Stimulated activated CD4-positive, alpha-beta T cell treated with anti-CD3 and anti-CD28 coated beads, Interleukin-15, amount 100 ng/mL, for 1 hour (primary cell): ENCODE measurements around the gene RTP2.
"Not testable (repeated sequence)": the region's sequence is repeated elsewhere in the genome, so short reads cannot be mapped to it uniquely, and the experiment has no call there.

ENCODE experiments used
- DNase-seq, 2 donors: peaks; one replicate each; pipeline ENCODE4 v3.0.0-alpha.2; 2020; ENCODE audit warnings: low read depth in 1 of 2, low spot score in 1 of 2

The RTP2 gene

GRCh38 chr3:187714404-187714979, 12.1 kb upstream of the RTP2 start:
- DNase-seq, result peak; percentile 32 to 42

- no peak for DNase-seq
Observed at GRCh38 chr3:187713504-187713903, 11.1 kb upstream of the RTP2 start.

- no peak for DNase-seq
Observed at GRCh38 chr3:187709155-187709554, 6.8 kb upstream of the RTP2 start.

GRCh38 chr3:187708696-187709095, 6.3 kb upstream of the RTP2 start:
- no peak for DNase-seq

GRCh38 chr3:187706971-187707370, 4.6 kb upstream of the RTP2 start:
- DNase-seq, result no peak

- no peak for DNase-seq
Observed at GRCh38 chr3:187705164-187705563, 2.8 kb upstream of the RTP2 start.

GRCh38 chr3:187700249-187700648, 2.1 kb downstream of the RTP2 start:
- DNase-seq, result no peak

- DNase-seq, result no peak
Observed at GRCh38 chr3:187698499-187699399, 3.6 kb downstream of the RTP2 start.

GRCh38 chr3:187696021-187696420, 6.3 kb downstream of the RTP2 start:
- DNase-seq, result no peak

- DNase-seq, result no peak
Observed at GRCh38 chr3:187695449-187695848, 6.9 kb downstream of the RTP2 start.

- DNase-seq, result no peak
Observed at GRCh38 chr3:187694801-187695200, 7.6 kb downstream of the RTP2 start.

- no peak for DNase-seq
Observed at GRCh38 chr3:187693431-187693830, 8.9 kb downstream of the RTP2 start.

GRCh38 chr3:187689984-187690383, 12.4 kb downstream of the RTP2 start:
- no peak for DNase-seq

- no peak for DNase-seq
Observed at GRCh38 chr3:187686621-187687273, 15.6 kb downstream of the RTP2 start.

- no peak for DNase-seq
Observed at GRCh38 chr3:187685948-187686347, 16.4 kb downstream of the RTP2 start.

- DNase-seq, result no peak
Observed at GRCh38 chr3:187684880-187685279, 17.5 kb downstream of the RTP2 start.

GRCh38 chr3:187684444-187684843, 17.9 kb downstream of the RTP2 start:
- no peak for DNase-seq

GRCh38 chr3:187681756-187682155, 20.6 kb downstream of the RTP2 start:
- not testable (repeated sequence) for DNase-seq

GRCh38 chr3:187679638-187680396, 22.5 kb downstream of the RTP2 start:
- DNase-seq, result peak; percentile 27 to 49

GRCh38 chr3:187678726-187679268, 23.6 kb downstream of the RTP2 start:
- DNase-seq, result no peak

- no peak for DNase-seq
Observed at GRCh38 chr3:187677604-187678003, 24.8 kb downstream of the RTP2 start.
